Spleen (tissue), 11 donors: Measurements from ENCODE around the gene TACC2. TPM values are rescaled to one million over a fixed set of nuclear protein-coding genes. Genes with fewer than 3 reads are reported as not detected.

ENCODE experiments used
- DNase-seq: peaks from one replicate; pipeline ENCODE4 v3.0.0-alpha.2; 2020
- H3K27ac ChIP-seq, 8 donors: fragments of 200-600 bp; sonication (generic) in 7 of 8; 1 replicate in 4 of 8; 2 replicates in 4 of 8; pipeline versions ENCODE4 v1.5.0 to v1.8.0; 2016 to 2021; ENCODE audit warnings: inconsistent platforms in 4 of 8, mild to moderate bottlenecking in 4 of 8, moderate library complexity in 1 of 8
- H3K27me3 ChIP-seq, 7 donors: fragments of 200-600 bp; sonication (generic) in 6 of 7; replicated peaks in 1 of 7; 1 replicate in 4 of 7; 2 replicates in 3 of 7; pipeline versions ENCODE4 v1.5.0 to v1.8.0; 2016 to 2021; ENCODE audit warnings: inconsistent platforms in 3 of 7, mild to moderate bottlenecking in 1 of 7
- H3K36me3 ChIP-seq, 6 donors: fragments of 200-600 bp; sonication (generic) in 5 of 6; 1 replicate in 4 of 6; 2 replicates in 2 of 6; pipeline versions ENCODE4 v1.5.0 to v1.8.0; 2016 to 2021; ENCODE audit warnings: inconsistent platforms in 2 of 6
- H3K4me1 ChIP-seq, 6 donors: fragments of 200-600 bp; sonication (generic) in 5 of 6; 1 replicate in 3 of 6; 2 replicates in 3 of 6; pipeline versions ENCODE4 v1.5.0 to v1.8.0; 2016 to 2021; ENCODE audit warnings: inconsistent platforms in 3 of 6
- H3K4me3 ChIP-seq, 8 donors: fragments of 200-600 bp; sonication (generic) in 7 of 8; 1 replicate in 4 of 8; 2 replicates in 4 of 8; pipeline versions ENCODE4 v1.5.0 to v1.8.0; 2016 to 2021; ENCODE audit warnings: inconsistent platforms in 4 of 8, mild to moderate bottlenecking in 4 of 8, moderate library complexity in 2 of 8
- H3K9me3 ChIP-seq, 8 donors: fragments of 200-600 bp; sonication (generic) in 7 of 8; 1 replicate in 4 of 8; 2 replicates in 4 of 8; pipeline versions ENCODE4 v1.5.0 to v1.8.0; 2016 to 2021; ENCODE audit warnings: inconsistent platforms in 4 of 8
- POLR2A ChIP-seq, 3 donors: fragments of 450-650 bp; IDR thresholded peaks; one replicate each; pipeline ENCODE4 v1.5.1; 2017; ENCODE audit warnings: antibody characterized with exemption in 3 of 3, mild to moderate bottlenecking in 1 of 3
- POLR2AphosphoS5 ChIP-seq, 3 donors: sonication (generic); formaldehyde crosslinking; IDR thresholded peaks; one replicate each; pipeline ENCODE4 v1.5.1; 2017; ENCODE audit warnings: antibody characterized with exemption in 3 of 3
- WGBS, 5 donors: extraction: QIAGEN DNeasy Blood & Tissue Kit in 3 of 5; methylation state at CpG; one replicate each; pipeline versions ENCODE4 v1.1.5 to v1.1.7; 2013 to 2018; 5-methylcytosine and 5-hydroxymethylcytosine counted together
- intact Hi-C: fragments of 100-400 bp; cut with DNase I; formaldehyde crosslinking; loops from one replicate; pipeline ENCODE4 v1.15.0; 2023; ENCODE audit warnings: low total_unique reads
- polyA plus RNA-seq, 3 donors: library from polyadenylated mRNA; stranded (reverse); fragments of 200-250 nt; gene quantifications; one replicate each; pipeline ENCODE4 v1.2.1, GENCODE V29; 2013
- total RNA-seq, 7 donors: library from RNA; depleted of rRNA in 3 of 7; stranded (reverse); fragments of >200 nt in 3 of 7; fragmentation: NEBNext Ultra II Directional in 4 of 7; extraction: Animal tissue kit (Norgen Biotek cat#: 25700) in 4 of 7; gene quantifications; one replicate each; pipeline versions ENCODE4 v1.1.0 to v1.2.1, GENCODE V29; 2016 to 2021
- TF ChIP-seq, protein P1 (sequence below), 11 experiments: fragments of 200-600 bp in 7 of 11; fragments of 450-650 bp in 4 of 11; sonication (generic) in 4 of 11; IDR thresholded peaks in 8 of 11; conservative IDR thresholded peaks in 3 of 11; 1 replicate in 7 of 11; 2 replicates in 4 of 11; pipeline versions ENCODE4 v1.4.0 to v1.8.0; 2016 to 2021; ENCODE audit warnings: antibody characterized with exemption in 11 of 11, inconsistent platforms in 4 of 11, mild to moderate bottlenecking in 1 of 11
- donor health status: healthy with polysubstance abuse.
- donor health status: DM: no; HTN: no; CAD: no; lungs with moderate emphysema.
- donor health status: DM: no; HTN: no; CAD: no.
- donor health status: Bipolar disorder and iron deficiency.
- donor health status: healthy.
- donor health status: DM: no; HTN: no; CAD: no.
- donor health status: DM: yes; HTN: yes; CAD: no.

TACC2 gene
- total and polyA plus RNA-seq, 10 donors = 2.4 to 13.9 (median 4.5) TPM

DNA sequence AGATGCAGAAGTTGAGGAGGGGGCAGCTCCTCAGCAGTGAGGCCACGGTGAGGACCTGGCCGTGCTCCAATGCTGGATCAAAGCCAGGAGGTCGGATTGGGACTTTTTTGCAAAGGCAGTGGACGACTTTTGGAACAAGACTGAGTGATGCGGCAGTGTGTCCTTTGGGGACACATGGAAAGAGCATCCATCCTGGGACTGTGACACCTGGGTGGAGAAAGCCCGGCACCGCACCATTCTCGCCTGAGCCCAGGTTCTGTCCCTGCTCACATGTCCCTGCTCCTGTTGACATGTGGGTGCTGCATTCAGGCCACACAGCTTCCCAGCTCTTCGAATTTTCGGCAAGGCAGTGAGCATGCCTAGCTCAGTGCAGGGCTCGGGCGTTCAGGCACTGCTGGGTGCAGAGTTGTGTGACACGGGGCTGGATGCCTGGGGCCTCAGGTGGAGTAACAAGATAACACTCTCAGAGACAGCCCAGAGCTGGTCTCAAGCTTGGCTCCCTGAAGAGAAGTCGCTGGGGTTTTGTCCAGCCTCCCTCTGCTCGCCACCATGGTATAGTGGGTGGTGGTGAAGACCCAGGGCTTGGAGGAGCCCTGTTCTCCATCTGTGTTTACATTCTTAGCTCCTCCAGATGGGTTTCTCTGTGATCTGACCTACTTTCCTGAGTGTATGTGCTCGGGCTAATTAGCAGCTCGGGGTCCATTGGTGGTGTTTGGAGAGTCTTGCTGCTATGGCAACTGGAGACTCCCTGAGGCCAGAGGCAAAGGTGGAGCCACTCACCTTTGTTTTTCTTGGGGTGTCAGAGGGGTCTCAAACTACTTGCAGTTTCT, 170.4 kb downstream of the TACC2 start:
- 62 to 73% (median 67%) methylated on average over 16 to 17 of the region's 17 CpGs for WGBS, 5 donors
- DNase-seq = peak; percentile 69

DNA sequence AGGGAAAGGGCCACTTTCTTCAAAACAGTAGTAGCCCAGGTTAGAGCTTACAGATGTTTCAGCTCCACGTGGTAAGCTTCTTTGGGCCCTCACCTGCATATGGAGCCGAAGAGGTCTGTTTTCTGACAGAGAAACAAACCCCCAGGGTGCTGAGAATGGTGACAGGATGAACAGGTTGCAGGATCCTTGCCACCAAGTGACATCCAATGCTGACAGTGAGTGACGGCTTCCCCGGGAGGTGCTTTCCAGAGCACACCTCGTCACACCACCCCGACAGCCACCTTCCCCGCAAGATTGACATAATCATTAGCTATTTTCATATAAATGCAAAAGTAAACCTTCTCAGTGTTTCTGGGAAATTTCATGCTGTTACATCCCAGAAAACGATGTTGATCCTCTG, 172.8 kb downstream of the TACC2 start:
- intact Hi-C loops = no loop called here
- Histone ChIP-seq H3K9me3 (no peaks in the 10 kb centered on the region), H3K27me3 (peaks cover 0 to 91% (median 38%) of the 10 kb centered on the region in 7 donors), H3K4me1 (peaks cover 5 to 20% (median 13%) of the 10 kb centered on the region in 6 donors), H3K27ac (no peak overlapping the region), H3K4me3 (no peak overlapping the region), H3K36me3 (no peaks in the 10 kb centered on the region)
- TF ChIP-seq, protein P1, sequence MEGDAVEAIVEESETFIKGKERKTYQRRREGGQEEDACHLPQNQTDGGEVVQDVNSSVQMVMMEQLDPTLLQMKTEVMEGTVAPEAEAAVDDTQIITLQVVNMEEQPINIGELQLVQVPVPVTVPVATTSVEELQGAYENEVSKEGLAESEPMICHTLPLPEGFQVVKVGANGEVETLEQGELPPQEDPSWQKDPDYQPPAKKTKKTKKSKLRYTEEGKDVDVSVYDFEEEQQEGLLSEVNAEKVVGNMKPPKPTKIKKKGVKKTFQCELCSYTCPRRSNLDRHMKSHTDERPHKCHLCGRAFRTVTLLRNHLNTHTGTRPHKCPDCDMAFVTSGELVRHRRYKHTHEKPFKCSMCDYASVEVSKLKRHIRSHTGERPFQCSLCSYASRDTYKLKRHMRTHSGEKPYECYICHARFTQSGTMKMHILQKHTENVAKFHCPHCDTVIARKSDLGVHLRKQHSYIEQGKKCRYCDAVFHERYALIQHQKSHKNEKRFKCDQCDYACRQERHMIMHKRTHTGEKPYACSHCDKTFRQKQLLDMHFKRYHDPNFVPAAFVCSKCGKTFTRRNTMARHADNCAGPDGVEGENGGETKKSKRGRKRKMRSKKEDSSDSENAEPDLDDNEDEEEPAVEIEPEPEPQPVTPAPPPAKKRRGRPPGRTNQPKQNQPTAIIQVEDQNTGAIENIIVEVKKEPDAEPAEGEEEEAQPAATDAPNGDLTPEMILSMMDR (IDR thresholded peaks at IDR 0.05 in 8 of 11, conservative IDR thresholded peaks at IDR 0.05 in 3 of 11) = no peak
- TF ChIP-seq POLR2AphosphoS5 (IDR thresholded peaks at IDR 0.05) = no peak
- TF ChIP-seq POLR2A (IDR thresholded peaks at IDR 0.05) = no peak
- 68 to 77% (median 74%) methylated on average over 8 of the region's 8 CpGs for WGBS, 5 donors
- DNase-seq = peak; percentile 32

More for the DNA sequence above, 170.4 kb downstream of the TACC2 start:
- Histone ChIP-seq H3K36me3 (no peaks in the 10 kb centered on the region), H3K27me3 (peaks cover 0 to 66% (median 36%) of the 10 kb centered on the region in 7 donors), H3K4me3 (no peak overlapping the region), H3K27ac (no peak overlapping the region), H3K4me1 (peaks cover 5 to 20% (median 11%) of the 10 kb centered on the region in 6 donors), H3K9me3 (no peaks in the 10 kb centered on the region)
- no peak for TF ChIP-seq POLR2AphosphoS5 (IDR thresholded peaks at IDR 0.05)
- TF ChIP-seq POLR2A (IDR thresholded peaks at IDR 0.05) = no peak
- TF ChIP-seq, protein P1 (IDR thresholded peaks at IDR 0.05 in 8 of 11, conservative IDR thresholded peaks at IDR 0.05 in 3 of 11) = no peak
- intact Hi-C loops = no loop called here

DNA sequence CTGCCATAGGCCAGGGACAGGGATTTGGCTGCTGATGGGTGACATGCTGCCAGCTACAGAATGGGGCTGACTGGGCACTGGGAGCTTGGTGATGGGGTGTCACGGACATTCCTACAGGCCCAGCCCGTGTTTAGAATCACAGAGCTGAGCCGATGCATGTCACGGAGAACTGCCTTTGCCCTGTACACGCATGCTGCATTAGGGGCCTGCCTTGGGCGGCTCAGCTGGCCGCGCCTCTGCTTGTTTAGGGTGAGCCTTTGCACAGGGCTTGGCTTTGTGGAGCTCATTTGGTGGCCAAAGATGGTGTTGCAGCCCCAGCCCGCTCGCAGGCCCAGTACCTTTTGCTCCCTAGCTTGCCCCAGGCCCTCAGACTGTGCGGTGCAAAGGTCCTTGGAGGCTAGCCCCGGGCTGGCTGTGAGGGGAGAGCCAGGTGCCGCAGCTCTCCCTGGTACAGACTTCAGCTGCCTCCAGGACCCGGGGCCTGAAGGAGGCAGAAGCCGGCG, 173.8 kb downstream of the TACC2 start:
- WGBS, 5 donors = 44 to 71% (median 52%) methylated on average over 7 to 16 of the region's 16 CpGs
- peaks cover 0 to 89% (median 38%) of the 10 kb centered on the region in 7 donors for H3K27me3 ChIP-seq
- no peaks in the 10 kb centered on the region for H3K9me3 ChIP-seq
- DNase-seq = no peak
- H3K4me1 ChIP-seq = peaks cover 5 to 20% (median 13%) of the 10 kb centered on the region in 6 donors
- TF ChIP-seq POLR2A (IDR thresholded peaks at IDR 0.05) = no peak
- TF ChIP-seq POLR2AphosphoS5 (IDR thresholded peaks at IDR 0.05) = no peak
- TF ChIP-seq, protein P1 (IDR thresholded peaks at IDR 0.05 in 8 of 11, conservative IDR thresholded peaks at IDR 0.05 in 3 of 11) = no peak
- H3K4me3 ChIP-seq = peak overlapping the region in 5 of 8 donors; percentile 17 to 62 (median 34)
- H3K27ac ChIP-seq = no peak overlapping the region
- no peaks in the 10 kb centered on the region for H3K36me3 ChIP-seq
- intact Hi-C loops = no loop called here
